HepG2 (cell line): ENCODE measurements around the gene ACSM3. TPM values are rescaled to one million over a fixed set of nuclear protein-coding genes. Genes with fewer than 3 reads are reported as not detected.

Experiments used
- ATAC-seq: fragments of 200-7000 bp; cut with Tn5 transposase; 3 replicates; pipeline ENCODE4 v1.9.1; 2020; ENCODE audit warnings: mild to moderate bottlenecking, moderate library complexity
- BruUV-seq: library from RNA; stranded (reverse); fragments of 400-500 nt; replicated peaks from 2 replicates; lab custom pipeline; 2021; lab: Mats Ljungman, UMichigan
- CTCF ChIA-PET: fragments of 300-600 bp; formaldehyde crosslinking; extraction: SDS; loops from one replicate; lab custom pipeline; 2021; ENCODE audit warnings: low total read pairs, inconsistent platforms, low intra/inter-chr PET ratio; lab: Yijun Ruan, JAX
- POLR2A ChIA-PET: fragments of 350-600 bp; sonication (Branson Sonifier 250); formaldehyde crosslinking; loops from one replicate; lab custom pipeline; 2020; ENCODE audit warnings: antibody characterized with exemption, inconsistent platforms; lab: Yijun Ruan, JAX
- DNase-seq: peaks from one replicate; pipeline ENCODE4 v3.0.0-alpha.2; 2015; ENCODE audit warnings: low spot score
- FAIRE-seq: peaks from 3 replicates; lab custom pipeline; 2011; peaks lifted over from hg19 to GRCh38; lab: Jason Lieb, UNC
- H2AFZ ChIP-seq: one replicate; pipeline ENCODE4 v1.6.1; 2011; ENCODE audit warnings: low read length, inconsistent platforms
- H3K27ac ChIP-seq: fragments of 300-600 bp; 3 replicates; pipeline ENCODE4 v1.8.0; 2011; ENCODE audit warnings: mixed run types, mild to moderate bottlenecking, mixed read lengths, low read length, inconsistent platforms; ENCODE audit not compliant: insufficient read depth; ENCODE audit errors: extremely low read length
- H3K27me3 ChIP-seq, 2 experiments: fragments of 200-600 bp in 1 of 2; 2 replicates in 1 of 2; 3 replicates in 1 of 2; pipeline versions ENCODE4 v1.6.0 to v1.8.0; 2011; ENCODE audit warnings: low read length in 2 of 2, mild to moderate bottlenecking in 2 of 2, moderate library complexity in 2 of 2, inconsistent platforms in 1 of 2; ENCODE audit not compliant: insufficient read depth in 2 of 2, control insufficient read depth in 1 of 2
- H3K36me3 ChIP-seq, 2 experiments: fragments of 200-600 bp in 1 of 2; replicated peaks in 1 of 2; 2 replicates in 1 of 2; 3 replicates in 1 of 2; pipeline versions ENCODE4 v1.5.1 to v1.8.0; 2011; ENCODE audit warnings: low read length in 2 of 2, inconsistent platforms in 1 of 2; ENCODE audit not compliant: insufficient read depth in 2 of 2, control insufficient read depth in 1 of 2
- H3K4me1 ChIP-seq: 2 replicates; pipeline ENCODE4 v1.5.1; 2012; ENCODE audit warnings: low read length, inconsistent platforms; ENCODE audit not compliant: insufficient read depth
- H3K4me2 ChIP-seq: 2 replicates; pipeline ENCODE4 v1.6.0; 2011; ENCODE audit warnings: low read depth, low read length, inconsistent platforms
- H3K4me3 ChIP-seq, 3 experiments: fragments of 200-600 bp in 1 of 3; sonication (generic), shearing (Covaris generic) in 1 of 3; replicated peaks in 1 of 3; 2 replicates each; pipeline ENCODE4 v1.5.1; 2011 to 2016; ENCODE audit warnings: low read length in 3 of 3, inconsistent platforms in 2 of 3, low read depth in 2 of 3, mild to moderate bottlenecking in 2 of 3, control low read depth in 1 of 3, mixed read lengths in 1 of 3; ENCODE audit not compliant: insufficient read depth in 1 of 3
- H3K79me2 ChIP-seq: one replicate; pipeline ENCODE4 v1.6.1; 2011; ENCODE audit warnings: low read length, inconsistent platforms; ENCODE audit not compliant: insufficient read depth
- H3K9ac ChIP-seq: 2 replicates; pipeline ENCODE4 v1.6.0; 2011; ENCODE audit warnings: mild to moderate bottlenecking, low read depth, low read length, inconsistent platforms; ENCODE audit not compliant: insufficient read depth
- H3K9me3 ChIP-seq: 2 replicates; pipeline ENCODE4 v1.5.1; 2012; ENCODE audit warnings: mild to moderate bottlenecking, low read length
- H4K20me1 ChIP-seq: 2 replicates; pipeline ENCODE4 v1.6.0; 2011; ENCODE audit warnings: inconsistent platforms, mild to moderate bottlenecking, low read length, moderate library complexity; ENCODE audit not compliant: insufficient read depth
- GLI4 ChIP-seq: sonication (generic); formaldehyde crosslinking; IDR thresholded peaks from 2 replicates; pipeline ENCODE4 v1.5.1; 2020; ENCODE audit warnings: missing genetic modification reagents, mild to moderate bottlenecking, moderate library complexity, borderline replicate concordance
- IKZF4 ChIP-seq: sonication (generic); formaldehyde crosslinking; IDR thresholded peaks from 2 replicates; pipeline ENCODE4 v1.5.1; 2020; ENCODE audit warnings: borderline replicate concordance, mild to moderate bottlenecking, low read depth, missing genetic modification reagents; ENCODE audit errors: not compliant biosample characterization
- KDM3A ChIP-seq: IDR thresholded peaks from 2 replicates; pipeline ENCODE4 v1.6.1; 2018; ENCODE audit warnings: low read depth, missing compliant biosample characterization
- REL ChIP-seq: sonication (generic); formaldehyde crosslinking; conservative IDR thresholded peaks from 2 replicates; pipeline ENCODE4 v1.8.0; 2022; ENCODE audit warnings: mild to moderate bottlenecking, missing genetic modification reagents, moderate library complexity
- REPIN1 ChIP-seq: sonication (generic); formaldehyde crosslinking; IDR thresholded peaks from 2 replicates; pipeline ENCODE4 v1.8.0; 2022; ENCODE audit warnings: missing genetic modification reagents, low read depth, mild to moderate bottlenecking, borderline replicate concordance
- SIN3B ChIP-seq: fragments of 150-350 bp; IDR thresholded peaks from 2 replicates; pipeline ENCODE4 v1.6.1; 2014; ENCODE audit warnings: low read length
- ZFP62 ChIP-seq: sonication (generic); formaldehyde crosslinking; IDR thresholded peaks from 2 replicates; pipeline ENCODE4 v1.4.0; 2020; ENCODE audit warnings: missing genetic modification reagents
- ZIK1 ChIP-seq: sonication (generic); formaldehyde crosslinking; IDR thresholded peaks from 2 replicates; pipeline ENCODE4 v1.5.0; 2020; ENCODE audit warnings: mild to moderate bottlenecking, low read depth, missing genetic modification reagents, borderline replicate concordance
- ZMYM4 ChIP-seq: sonication (generic); formaldehyde crosslinking; IDR thresholded peaks from 2 replicates; pipeline ENCODE4 v1.8.1; 2023; ENCODE audit warnings: mild to moderate bottlenecking, missing genetic modification reagents
- ZNF790 ChIP-seq: sonication (generic); formaldehyde crosslinking; IDR thresholded peaks from 2 replicates; pipeline ENCODE4 v1.8.0; 2022; ENCODE audit warnings: missing genetic modification reagents, mild to moderate bottlenecking, borderline replicate concordance
- ZNF883 ChIP-seq: sonication (generic); formaldehyde crosslinking; IDR thresholded peaks from 2 replicates; pipeline ENCODE4 v1.5.1; 2020; ENCODE audit warnings: mild to moderate bottlenecking, missing genetic modification reagents; ENCODE audit errors: not compliant biosample characterization
- WGBS: methylation state at CpG from one replicate; pipeline ENCODE4 v1.1.6; 2017; ENCODE audit warnings: low lambda C conversion rate; 5-methylcytosine and 5-hydroxymethylcytosine counted together
- in situ Hi-C: cut with HindIII; loops from 2 replicates; pipeline ENCODE4 v1.10.0; 2017; ENCODE audit warnings: low pct_unique_long_range_greater_than_20kb; ENCODE audit not compliant: extremely low pct_ligation_motif_present
- intact Hi-C: fragments of 100-400 bp; cut with micrococcal nuclease; formaldehyde crosslinking; loops from one replicate; pipeline ENCODE4 v1.10.0; 2022; ENCODE audit not compliant: unreplicated experiment
- polyA plus RNA-seq, 8 experiments: library from polyadenylated mRNA; depleted of rRNA in 3 of 8; stranded (reverse) in 7 of 8; unstranded in 1 of 8; fragments of >200 nt; fragmentation: Illumina TruSeq in 4 of 8; extraction: Trizol in 4 of 8; gene quantifications; 2 replicates each; pipeline versions ENCODE4 v1.2.1 to v1.2.3, GENCODE V29; 2011 to 2016; ENCODE audit warnings: low read depth in 4 of 8, missing spikeins in 1 of 8, mixed read lengths in 1 of 8; ENCODE audit not compliant: insufficient read depth in 1 of 8
- total RNA-seq, 5 experiments: library from RNA; depleted of rRNA; stranded (reverse); fragments of >200 nt; fragmentation: Illumina TruSeq; extraction: Trizol; gene quantifications; 2 replicates each; pipeline ENCODE4 v1.2.3, GENCODE V29; 2016; ENCODE audit warnings: low read depth in 1 of 5
- TF ChIP-seq, protein P1 (sequence below): IDR thresholded peaks from 2 replicates; pipeline ENCODE4 v1.6.1; 2016; ENCODE audit warnings: missing compliant biosample characterization, missing genetic modification reagents, borderline replicate concordance
- TF ChIP-seq, protein P2 (sequence below): sonication (generic); formaldehyde crosslinking; IDR thresholded peaks from 2 replicates; pipeline ENCODE4 v1.5.0; 2020; ENCODE audit warnings: missing genetic modification reagents, mild to moderate bottlenecking, borderline replicate concordance
- TF ChIP-seq, protein P3 (sequence below): IDR thresholded peaks from 2 replicates; pipeline ENCODE4 v1.6.1; 2016; ENCODE audit warnings: mild to moderate bottlenecking

Gene ACSM3
- total and polyA plus RNA-seq, 2 of the 13 experiments (the other 11 are each of a cell fraction or from before 2014, with no cell fraction given), result 74.0 to 108 TPM

GRCh38 chr16:20781697-20782096 lies 17.9 kb downstream of the ACSM3 start:
- intact Hi-C loops, result no loop called here
- H3K4me1 ChIP-seq, result no peaks in the 10 kb centered on the region
- H3K27ac ChIP-seq, result no peak overlapping the region
- in situ Hi-C loops, result no loop called here
- no TSS peak for BruUV-seq
- H3K36me3 ChIP-seq, result peaks cover 10 to 30% of the 10 kb centered on the region in 2 experiments; a peak in 4 of 5 replicates
- ATAC-seq (no peak), DNase-seq (no peak)
- H3K9me3 ChIP-seq, result no peaks in the 10 kb centered on the region
- no peak overlapping the region for H3K4me2 ChIP-seq
- no peak overlapping the region for H3K9ac ChIP-seq
- whole genome bisulfite sequencing, result 57% methylated on average over 1 of the region's 1 CpG
- TF ChIP-seq ZNF883 (no peak), ZNF790 (CRISPR knock-in tag) (no peak)
- TF ChIP-seq, protein P1, sequence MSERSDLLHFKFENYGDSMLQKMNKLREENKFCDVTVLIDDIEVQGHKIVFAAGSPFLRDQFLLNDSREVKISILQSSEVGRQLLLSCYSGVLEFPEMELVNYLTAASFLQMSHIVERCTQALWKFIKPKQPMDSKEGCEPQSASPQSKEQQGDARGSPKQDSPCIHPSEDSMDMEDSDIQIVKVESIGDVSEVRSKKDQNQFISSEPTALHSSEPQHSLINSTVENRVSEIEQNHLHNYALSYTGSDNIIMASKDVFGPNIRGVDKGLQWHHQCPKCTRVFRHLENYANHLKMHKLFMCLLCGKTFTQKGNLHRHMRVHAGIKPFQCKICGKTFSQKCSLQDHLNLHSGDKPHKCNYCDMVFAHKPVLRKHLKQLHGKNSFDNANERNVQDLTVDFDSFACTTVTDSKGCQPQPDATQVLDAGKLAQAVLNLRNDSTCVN (CRISPR knock-in tag), result no peak
- TF ChIP-seq, all 625 proteins: peak for 0
- CTCF ChIA-PET, result no interaction called here
- no peaks in the 10 kb centered on the region for H4K20me1 ChIP-seq
- POLR2A ChIA-PET, result no interaction called here
- no peak overlapping the region for H2AFZ ChIP-seq
- FAIRE-seq, result no peak
- H3K79me2 ChIP-seq, result no peaks in the 10 kb centered on the region
- no peaks in the 10 kb centered on the region for H3K27me3 ChIP-seq
- no peak overlapping the region for H3K4me3 ChIP-seq

GRCh38 chr16:20782470-20782869 lies 18.7 kb downstream of the ACSM3 start:
- no peak overlapping the region for H3K4me3 ChIP-seq
- 85% methylated on average over 2 of the region's 2 CpGs for WGBS
- ChIA-PET POLR2A (no interaction called here), CTCF (no interaction called here)
- H3K4me2 ChIP-seq, result no peak overlapping the region
- no peaks in the 10 kb centered on the region for H3K4me1 ChIP-seq
- peaks cover 12 to 26% of the 10 kb centered on the region in 2 experiments; a peak in 4 of 5 replicates for H3K36me3 ChIP-seq
- in situ Hi-C loops, result no loop called here
- H3K9ac ChIP-seq, result no peak overlapping the region
- FAIRE-seq (no peak), ATAC-seq (no peak), DNase-seq (no peak)
- no peaks in the 10 kb centered on the region for H4K20me1 ChIP-seq
- H3K27ac ChIP-seq, result no peak overlapping the region
- BruUV-seq, result no TSS peak
- no peaks in the 10 kb centered on the region for H3K79me2 ChIP-seq
- H3K27me3 ChIP-seq, result no peaks in the 10 kb centered on the region
- intact Hi-C loops, result no loop called here
- H3K9me3 ChIP-seq, result no peaks in the 10 kb centered on the region
- H2AFZ ChIP-seq, result no peak overlapping the region
- no peak for TF ChIP-seq ZIK1 (CRISPR knock-in tag)
- TF ChIP-seq GLI4, result no peak
- no peak for TF ChIP-seq KDM3A (CRISPR knock-in tag)
- no peak for TF ChIP-seq REL (CRISPR knock-in tag)
- TF ChIP-seq ZMYM4 (CRISPR knock-in tag), result no peak
- TF ChIP-seq, protein P2, sequence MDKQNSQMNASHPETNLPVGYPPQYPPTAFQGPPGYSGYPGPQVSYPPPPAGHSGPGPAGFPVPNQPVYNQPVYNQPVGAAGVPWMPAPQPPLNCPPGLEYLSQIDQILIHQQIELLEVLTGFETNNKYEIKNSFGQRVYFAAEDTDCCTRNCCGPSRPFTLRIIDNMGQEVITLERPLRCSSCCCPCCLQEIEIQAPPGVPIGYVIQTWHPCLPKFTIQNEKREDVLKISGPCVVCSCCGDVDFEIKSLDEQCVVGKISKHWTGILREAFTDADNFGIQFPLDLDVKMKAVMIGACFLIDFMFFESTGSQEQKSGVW (CRISPR knock-in tag), result no peak
- no peak for TF ChIP-seq SIN3B
- no peak for TF ChIP-seq IKZF4 (CRISPR knock-in tag)
- TF ChIP-seq REPIN1 (CRISPR knock-in tag), result no peak
- TF ChIP-seq ZFP62 (CRISPR knock-in tag), result no peak
- TF ChIP-seq, protein P3, sequence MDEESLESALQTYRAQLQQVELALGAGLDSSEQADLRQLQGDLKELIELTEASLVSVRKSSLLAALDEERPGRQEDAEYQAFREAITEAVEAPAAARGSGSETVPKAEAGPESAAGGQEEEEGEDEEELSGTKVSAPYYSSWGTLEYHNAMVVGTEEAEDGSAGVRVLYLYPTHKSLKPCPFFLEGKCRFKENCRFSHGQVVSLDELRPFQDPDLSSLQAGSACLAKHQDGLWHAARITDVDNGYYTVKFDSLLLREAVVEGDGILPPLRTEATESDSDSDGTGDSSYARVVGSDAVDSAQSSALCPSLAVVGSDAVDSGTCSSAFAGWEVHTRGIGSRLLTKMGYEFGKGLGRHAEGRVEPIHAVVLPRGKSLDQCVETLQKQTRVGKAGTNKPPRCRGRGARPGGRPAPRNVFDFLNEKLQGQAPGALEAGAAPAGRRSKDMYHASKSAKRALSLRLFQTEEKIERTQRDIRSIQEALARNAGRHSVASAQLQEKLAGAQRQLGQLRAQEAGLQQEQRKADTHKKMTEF (CRISPR knock-in tag), result no peak
